ENCODE results near the gene CACNA1E.

DNA sequence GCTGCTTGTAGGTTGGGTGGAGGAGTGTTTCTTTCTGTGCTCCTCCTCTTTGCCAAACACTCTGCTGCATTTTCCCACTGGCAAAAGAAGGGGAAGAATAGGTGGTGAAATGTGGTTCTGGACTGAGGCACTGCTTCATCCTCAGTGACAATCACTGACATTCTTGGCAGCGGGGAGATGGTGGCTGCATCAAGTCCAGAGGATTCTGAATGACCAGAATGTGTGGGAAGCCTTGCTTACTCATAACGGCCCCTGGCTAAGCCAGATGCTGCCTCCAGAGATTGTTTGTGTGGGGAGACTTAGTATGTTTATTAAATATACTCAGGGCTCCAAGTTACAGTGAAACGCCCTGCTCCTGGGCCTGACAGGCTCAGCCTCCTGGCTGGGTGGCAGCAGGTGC lies 160.3 kb downstream of the CACNA1E start:
- TF ChIP-seq POLR2A (IDR thresholded peaks at IDR 0.05; ENCODE audit: insufficient read depth in 1 of 2, low read depth in 2 of 2, low read length in 2 of 2) (no peak), MIER3 (CRISPR knock-in tag; IDR thresholded peaks at IDR 0.05; ENCODE audit: borderline replicate concordance) (no peak), HDAC2 (CRISPR knock-in tag; IDR thresholded peaks at IDR 0.05) (no peak), ZNF143 (CRISPR knock-in tag; IDR thresholded peaks at IDR 0.05) (no peak), ZHX1 (CRISPR knock-in tag; IDR thresholded peaks at IDR 0.05; ENCODE audit: low read depth) (no peak), ZBTB7A (CRISPR knock-in tag; IDR thresholded peaks at IDR 0.05) (no peak), ZNF501 (CRISPR knock-in tag; IDR thresholded peaks at IDR 0.05) (no peak), ZNF546 (CRISPR knock-in tag; conservative IDR thresholded peaks at IDR 0.05) (no peak), HOXA7 (CRISPR knock-in tag; IDR thresholded peaks at IDR 0.05) (no peak), POLR2AphosphoS2 (IDR thresholded peaks at IDR 0.05; ENCODE audit: low read depth, low read length) (no peak)
- TF ChIP-seq, protein P1, sequence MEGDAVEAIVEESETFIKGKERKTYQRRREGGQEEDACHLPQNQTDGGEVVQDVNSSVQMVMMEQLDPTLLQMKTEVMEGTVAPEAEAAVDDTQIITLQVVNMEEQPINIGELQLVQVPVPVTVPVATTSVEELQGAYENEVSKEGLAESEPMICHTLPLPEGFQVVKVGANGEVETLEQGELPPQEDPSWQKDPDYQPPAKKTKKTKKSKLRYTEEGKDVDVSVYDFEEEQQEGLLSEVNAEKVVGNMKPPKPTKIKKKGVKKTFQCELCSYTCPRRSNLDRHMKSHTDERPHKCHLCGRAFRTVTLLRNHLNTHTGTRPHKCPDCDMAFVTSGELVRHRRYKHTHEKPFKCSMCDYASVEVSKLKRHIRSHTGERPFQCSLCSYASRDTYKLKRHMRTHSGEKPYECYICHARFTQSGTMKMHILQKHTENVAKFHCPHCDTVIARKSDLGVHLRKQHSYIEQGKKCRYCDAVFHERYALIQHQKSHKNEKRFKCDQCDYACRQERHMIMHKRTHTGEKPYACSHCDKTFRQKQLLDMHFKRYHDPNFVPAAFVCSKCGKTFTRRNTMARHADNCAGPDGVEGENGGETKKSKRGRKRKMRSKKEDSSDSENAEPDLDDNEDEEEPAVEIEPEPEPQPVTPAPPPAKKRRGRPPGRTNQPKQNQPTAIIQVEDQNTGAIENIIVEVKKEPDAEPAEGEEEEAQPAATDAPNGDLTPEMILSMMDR (CRISPR knock-in tag; IDR thresholded peaks at IDR 0.05) = no peak
- TF ChIP-seq, protein P2, sequence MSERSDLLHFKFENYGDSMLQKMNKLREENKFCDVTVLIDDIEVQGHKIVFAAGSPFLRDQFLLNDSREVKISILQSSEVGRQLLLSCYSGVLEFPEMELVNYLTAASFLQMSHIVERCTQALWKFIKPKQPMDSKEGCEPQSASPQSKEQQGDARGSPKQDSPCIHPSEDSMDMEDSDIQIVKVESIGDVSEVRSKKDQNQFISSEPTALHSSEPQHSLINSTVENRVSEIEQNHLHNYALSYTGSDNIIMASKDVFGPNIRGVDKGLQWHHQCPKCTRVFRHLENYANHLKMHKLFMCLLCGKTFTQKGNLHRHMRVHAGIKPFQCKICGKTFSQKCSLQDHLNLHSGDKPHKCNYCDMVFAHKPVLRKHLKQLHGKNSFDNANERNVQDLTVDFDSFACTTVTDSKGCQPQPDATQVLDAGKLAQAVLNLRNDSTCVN (CRISPR knock-in tag; IDR thresholded peaks at IDR 0.05; ENCODE audit: borderline replicate concordance) = no peak
- TF ChIP-seq, protein P3, sequence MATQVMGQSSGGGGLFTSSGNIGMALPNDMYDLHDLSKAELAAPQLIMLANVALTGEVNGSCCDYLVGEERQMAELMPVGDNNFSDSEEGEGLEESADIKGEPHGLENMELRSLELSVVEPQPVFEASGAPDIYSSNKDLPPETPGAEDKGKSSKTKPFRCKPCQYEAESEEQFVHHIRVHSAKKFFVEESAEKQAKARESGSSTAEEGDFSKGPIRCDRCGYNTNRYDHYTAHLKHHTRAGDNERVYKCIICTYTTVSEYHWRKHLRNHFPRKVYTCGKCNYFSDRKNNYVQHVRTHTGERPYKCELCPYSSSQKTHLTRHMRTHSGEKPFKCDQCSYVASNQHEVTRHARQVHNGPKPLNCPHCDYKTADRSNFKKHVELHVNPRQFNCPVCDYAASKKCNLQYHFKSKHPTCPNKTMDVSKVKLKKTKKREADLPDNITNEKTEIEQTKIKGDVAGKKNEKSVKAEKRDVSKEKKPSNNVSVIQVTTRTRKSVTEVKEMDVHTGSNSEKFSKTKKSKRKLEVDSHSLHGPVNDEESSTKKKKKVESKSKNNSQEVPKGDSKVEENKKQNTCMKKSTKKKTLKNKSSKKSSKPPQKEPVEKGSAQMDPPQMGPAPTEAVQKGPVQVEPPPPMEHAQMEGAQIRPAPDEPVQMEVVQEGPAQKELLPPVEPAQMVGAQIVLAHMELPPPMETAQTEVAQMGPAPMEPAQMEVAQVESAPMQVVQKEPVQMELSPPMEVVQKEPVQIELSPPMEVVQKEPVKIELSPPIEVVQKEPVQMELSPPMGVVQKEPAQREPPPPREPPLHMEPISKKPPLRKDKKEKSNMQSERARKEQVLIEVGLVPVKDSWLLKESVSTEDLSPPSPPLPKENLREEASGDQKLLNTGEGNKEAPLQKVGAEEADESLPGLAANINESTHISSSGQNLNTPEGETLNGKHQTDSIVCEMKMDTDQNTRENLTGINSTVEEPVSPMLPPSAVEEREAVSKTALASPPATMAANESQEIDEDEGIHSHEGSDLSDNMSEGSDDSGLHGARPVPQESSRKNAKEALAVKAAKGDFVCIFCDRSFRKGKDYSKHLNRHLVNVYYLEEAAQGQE (IDR thresholded peaks at IDR 0.05; ENCODE audit: borderline replicate concordance in 1 of 2, low read depth in 1 of 2, low read length in 2 of 2) = no peak

All from HepG2 (cell line).